Hematopoietic multipotent progenitor cell treated with erythropoietin and hydrocortisone succinate and interleukin-3 and kit ligand, for 6 days (in vitro differentiated cells): ENCODE measurements around the gene LIN37.

Experiments
- DNase-seq: peaks from one replicate; pipeline ENCODE4 v3.0.0-alpha.2; 2015

Gene LIN37

DNA sequence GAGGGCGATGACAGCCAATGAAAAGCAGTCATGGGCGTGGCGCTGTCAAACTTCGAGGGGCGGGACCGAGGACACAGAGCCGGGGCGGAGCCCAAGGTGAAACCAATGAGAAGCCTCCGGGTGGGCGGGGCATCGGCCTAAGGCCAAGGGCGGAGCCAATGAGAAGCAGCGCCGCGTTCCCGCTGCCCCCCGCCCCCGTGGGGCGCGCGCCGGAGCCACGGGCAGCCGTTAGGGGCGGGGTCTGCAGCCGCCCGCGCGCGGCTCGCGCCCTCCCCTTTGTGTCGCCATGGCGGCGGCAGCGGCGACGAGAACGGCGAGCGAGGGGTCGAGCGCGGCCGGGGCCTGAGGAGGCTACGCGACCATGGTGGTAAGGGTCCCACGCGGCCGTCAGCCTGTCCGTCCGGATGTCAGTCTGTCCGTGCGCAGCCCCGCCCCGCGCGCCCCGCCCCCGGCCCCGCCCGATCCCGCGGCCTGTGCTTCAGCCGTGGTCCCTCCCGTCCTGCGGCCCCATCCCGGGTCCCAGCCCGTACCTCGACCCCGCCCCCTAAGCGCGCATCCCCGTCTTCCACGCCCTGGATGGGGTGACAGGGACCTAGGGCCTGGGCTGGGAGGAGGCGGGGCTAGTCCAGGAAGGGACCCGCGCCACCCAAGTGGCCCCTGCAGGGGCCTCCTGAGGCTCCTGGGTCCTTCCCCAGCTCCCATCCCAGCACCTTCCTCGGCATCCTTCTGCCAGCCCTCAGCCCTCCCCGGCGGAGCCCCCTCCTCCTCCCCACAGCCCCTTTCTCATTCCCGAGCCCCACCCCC, 27.1 kb downstream of the LIN37 start, which contains the start of gene ARHGAP33:
Gene ARHGAP33 (plus strand): TSS at position 267 of the 804 bp plus-strand sequence. CDS start 95 bp downstream, at position 362.
- DNase-seq = peak; percentile 100

DNA sequence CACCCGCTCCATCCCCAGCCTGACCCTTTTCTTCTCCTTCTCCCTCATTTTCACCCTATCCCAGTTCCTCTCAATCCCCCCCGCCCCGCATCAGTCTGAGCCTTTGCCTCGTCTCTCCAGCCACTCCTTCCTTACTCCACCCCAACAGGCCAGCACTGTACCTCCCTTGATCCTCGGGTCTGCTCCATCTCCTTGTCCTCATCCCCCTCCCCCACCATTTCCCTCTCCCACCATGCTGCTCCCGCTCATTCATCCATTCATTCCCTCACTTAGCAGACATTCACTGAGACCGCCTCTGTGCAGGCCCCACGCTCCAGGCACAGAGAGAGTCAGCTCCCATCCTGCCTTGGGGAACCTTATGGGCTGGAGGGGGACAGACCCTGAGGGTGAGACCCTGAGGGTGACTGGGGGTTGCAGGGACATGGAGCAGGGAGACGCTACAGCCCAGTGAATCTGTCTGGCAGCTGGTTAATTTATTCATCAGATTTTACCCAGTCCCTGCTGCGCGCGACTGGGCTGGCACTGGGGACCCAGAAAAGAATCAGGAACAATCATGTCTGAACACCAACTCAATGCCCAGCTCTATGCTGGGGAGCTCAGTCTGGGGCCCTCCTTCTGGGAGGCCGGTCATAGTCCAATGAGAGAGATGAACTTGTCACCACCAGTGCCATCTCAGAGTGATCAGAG, 27.9 kb downstream of the LIN37 start:
- DNase-seq = no peak

DNA sequence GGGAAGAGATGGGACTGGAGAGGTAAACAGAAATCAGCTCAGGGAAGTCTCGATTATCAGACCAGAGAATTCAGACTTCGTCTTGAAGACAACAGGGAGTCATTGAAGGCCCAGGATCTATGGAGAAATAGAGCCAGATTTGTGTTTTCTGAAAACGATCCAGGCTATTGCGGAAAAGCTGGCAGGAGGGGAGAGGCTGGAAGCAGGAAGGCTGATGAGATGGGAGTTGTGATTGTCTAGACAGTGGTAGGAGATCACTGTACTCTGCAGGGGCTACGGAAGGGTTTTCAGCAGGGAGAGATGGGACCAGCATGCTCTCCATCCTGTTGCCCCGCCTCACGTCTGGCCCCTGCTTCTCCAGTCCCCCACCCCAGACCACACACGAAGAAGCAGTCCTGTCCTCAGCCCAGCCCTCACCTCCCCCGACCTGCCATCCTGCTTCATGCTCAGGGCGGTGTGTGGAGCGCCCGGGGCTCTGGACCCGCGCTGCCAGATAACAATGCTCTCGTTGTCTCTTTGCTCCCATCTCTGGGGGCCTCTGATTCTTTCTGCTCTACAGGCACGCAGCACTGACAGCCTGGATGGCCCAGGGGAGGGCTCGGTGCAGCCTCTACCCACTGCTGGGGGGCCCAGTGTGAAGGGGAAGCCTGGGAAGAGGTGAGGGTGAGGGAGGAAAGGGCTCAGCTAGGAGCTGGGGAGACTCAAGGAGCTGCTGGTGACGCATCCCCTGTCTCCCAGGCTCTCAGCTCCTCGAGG, 28.9 kb downstream of the LIN37 start:
- DNase-seq = no peak

DNA sequence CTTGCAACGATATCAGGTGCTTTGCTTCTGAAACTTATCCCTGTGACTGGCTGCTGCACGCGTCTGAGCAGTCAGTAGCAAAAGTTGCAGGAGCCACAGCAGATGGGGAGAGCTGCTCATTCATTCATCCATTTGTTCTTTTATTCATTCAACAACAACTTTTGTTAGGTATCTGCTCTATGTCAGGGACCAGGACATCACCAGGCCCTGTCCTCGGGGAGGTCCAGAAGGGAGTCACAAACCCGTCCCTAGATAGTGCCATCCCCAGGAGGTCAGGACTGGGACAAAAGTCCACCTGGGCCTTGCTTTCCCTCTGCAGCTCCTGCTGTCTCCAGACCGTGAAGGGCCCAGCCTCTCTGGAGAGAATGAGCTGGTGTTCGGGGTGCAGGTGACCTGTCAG, 29.6 kb downstream of the LIN37 start:
- no peak for DNase-seq

DNA sequence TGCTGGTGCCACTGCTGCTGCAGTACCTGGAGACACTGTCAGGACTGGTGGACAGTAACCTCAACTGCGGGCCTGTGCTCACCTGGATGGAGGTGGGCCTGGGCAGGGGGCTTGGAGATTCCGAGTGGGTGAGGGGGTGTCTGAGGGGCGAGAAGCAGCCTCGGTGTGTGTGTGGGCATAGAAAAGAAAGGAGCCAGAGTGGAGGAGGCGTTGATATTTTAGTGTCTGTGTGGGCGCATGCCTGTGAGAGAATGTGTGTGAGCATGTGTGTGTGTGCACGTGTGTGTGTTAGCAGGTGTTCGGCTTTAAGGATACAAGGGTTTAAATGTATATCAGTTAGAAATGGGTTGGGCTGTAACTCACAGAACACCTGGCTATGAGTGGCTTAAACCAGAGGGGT, 30.7 kb downstream of the LIN37 start:
- no peak for DNase-seq

DNA sequence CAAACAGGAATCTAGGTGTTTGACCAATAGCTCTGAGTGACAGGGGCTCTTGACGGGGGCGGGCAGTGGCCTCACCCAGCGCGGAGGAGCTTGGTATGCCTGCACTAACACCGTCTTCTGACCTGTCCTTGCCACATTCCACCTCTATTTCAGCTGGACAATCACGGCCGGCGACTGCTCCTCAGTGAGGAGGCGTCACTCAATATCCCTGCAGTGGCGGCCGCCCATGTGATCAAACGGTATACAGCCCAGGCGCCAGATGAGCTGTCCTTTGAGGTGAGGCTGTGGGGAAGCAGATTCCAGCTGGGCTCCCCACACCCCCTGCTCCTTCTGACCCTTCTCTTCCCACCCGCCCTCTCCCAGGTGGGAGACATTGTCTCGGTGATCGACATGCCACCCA, 31.7 kb downstream of the LIN37 start:
- no peak for DNase-seq

DNA sequence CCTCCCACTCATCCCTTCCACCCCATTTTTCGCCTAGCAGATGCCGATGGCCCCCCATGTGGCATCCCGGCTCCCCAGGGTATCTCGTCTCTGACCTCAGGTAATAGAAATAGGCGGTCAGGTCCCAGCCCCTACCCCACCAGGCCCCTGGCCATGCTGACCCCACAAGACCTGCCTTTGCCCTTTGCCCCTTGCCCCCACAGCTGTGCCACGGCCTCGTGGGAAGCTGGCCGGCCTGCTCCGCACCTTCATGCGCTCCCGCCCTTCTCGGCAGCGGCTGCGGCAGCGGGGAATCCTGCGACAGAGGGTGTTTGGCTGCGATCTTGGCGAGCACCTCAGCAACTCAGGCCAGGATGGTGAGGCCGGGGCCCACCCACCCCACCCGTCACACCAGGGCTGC, 32.3 kb downstream of the LIN37 start:
- no peak for DNase-seq

DNA sequence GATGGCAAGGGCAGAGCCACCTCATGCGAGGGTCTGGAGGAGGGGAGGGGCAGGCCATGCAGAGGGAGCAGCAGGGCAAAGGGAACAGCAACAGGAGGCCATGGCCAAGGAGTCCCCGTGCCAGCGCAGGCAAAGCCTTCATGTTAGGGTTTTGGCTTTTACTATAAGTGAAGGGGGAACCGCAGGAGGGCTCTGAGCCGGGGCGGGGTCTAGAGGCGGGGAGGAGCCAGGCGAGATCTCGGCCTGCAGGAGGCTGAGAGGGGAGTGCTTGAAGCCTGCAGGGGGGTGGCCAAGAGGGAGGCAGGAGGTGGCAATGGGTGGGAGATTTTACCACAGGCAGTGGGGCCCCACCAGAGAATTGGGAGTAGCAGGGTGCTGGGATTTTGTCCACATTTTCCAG, 33.3 kb downstream of the LIN37 start:
- no peak for DNase-seq

DNA sequence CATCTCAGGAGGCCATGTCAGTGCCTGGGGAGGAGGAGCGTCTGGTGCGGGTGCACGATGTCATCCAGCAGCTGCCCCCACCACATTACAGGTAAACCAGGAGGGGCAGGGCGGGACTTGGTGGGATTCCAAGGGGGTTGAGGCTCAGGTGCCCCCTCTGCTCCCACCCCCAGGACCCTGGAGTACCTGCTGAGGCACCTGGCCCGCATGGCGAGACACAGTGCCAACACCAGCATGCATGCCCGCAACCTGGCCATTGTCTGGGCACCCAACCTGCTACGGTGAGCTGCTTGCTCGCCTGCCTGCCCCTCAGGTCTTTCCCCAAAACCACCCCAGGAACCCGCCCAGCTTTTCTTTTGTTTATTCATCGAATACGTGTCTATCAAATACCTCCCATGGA, 34.2 kb downstream of the LIN37 start:
- DNase-seq = no peak

DNA sequence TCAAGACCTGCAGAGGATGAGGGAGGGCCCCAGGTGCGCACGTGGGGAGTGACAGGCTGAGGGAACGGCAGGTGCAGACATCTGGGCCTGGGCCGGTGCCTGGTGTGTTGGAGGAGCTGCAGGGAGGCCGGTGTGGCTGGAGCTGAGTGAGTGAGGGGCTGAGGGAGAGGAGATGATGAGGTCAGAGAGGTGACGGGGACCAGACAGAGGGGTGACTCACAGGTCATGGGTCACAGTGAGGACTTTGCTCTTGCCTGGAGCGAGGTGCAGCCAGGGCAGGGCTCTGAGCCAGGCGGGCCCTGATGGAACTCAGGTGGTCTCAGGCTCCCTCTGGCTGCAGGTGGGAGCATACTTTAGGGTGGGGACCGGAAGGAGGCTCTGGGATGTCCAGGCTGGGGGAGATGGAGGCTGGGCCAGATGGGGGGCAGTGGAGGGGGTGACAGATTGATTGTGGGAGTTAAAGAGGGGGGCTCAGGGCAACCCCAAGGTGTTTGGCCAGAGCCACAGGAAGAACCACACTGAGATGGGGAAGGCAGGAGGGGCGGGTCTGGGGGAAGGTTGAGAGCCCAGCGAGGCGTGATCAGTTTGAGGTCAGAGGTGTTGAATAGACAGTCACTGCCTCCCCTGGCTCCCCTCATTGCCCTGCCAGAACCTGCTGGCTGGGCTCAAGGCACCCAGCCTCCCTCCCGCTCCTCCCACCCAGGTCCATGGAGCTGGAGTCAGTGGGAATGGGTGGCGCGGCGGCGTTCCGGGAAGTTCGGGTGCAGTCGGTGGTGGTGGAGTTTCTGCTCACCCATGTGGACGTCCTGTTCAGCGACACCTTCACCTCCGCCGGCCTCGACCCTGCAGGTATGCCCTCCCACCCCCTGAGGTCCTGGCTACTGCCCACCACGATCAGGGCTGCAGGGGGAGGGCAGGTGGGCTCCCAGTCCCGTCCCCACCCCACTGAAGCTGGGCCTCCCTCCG, 35.4 kb downstream of the LIN37 start:
- no peak for DNase-seq

DNA sequence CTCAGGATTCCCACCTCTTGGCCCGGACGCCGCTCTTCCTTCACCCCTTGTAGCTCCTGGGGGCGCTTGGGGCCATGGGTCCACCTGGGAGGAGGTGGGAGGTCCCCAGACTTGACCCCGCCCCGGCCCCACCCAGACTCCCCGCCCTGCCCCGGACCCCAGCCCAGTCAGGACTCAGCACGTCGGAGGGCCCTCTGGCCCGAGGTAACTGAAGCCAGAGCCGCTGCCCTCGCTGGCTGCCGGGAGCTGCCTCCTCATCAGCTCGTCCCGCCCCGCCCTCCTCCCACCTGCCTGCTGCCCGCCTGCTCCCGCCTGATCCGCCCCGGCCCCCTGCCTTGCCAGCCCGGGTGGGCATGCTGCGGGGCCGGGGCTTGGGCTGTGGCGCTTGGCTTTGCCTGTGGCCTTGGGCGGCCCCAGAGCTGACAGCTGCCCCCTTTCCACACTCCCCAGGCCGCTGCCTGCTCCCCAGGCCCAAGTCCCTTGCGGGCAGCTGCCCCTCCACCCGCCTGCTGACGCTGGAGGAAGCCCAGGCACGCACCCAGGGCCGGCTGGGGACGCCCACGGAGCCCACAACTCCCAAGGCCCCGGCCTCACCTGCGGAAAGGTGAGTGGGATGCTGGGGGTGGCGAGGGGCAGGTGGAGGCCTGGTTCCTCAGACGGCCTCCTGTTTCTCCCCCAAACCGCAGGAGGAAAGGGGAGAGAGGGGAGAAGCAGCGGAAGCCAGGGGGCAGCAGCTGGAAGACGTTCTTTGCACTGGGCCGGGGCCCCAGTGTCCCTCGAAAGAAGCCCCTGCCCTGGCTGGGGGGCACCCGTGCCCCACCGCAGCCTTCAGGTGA, 36.3 kb downstream of the LIN37 start:
- no peak for DNase-seq

DNA sequence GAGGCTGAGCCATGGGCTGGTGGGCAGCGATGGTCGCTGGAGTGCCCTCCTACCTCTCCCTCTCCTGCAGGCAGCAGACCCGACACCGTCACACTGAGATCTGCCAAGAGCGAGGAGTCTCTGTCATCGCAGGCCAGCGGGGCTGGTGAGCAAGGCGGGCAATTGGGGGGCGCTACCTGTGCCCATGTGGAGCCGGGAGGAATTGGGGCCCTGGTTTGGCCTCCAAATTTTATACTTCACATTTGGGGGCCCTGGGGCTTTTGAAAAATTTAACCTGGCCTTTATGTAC, 36.9 kb downstream of the LIN37 start:
- DNase-seq = no peak

DNA sequence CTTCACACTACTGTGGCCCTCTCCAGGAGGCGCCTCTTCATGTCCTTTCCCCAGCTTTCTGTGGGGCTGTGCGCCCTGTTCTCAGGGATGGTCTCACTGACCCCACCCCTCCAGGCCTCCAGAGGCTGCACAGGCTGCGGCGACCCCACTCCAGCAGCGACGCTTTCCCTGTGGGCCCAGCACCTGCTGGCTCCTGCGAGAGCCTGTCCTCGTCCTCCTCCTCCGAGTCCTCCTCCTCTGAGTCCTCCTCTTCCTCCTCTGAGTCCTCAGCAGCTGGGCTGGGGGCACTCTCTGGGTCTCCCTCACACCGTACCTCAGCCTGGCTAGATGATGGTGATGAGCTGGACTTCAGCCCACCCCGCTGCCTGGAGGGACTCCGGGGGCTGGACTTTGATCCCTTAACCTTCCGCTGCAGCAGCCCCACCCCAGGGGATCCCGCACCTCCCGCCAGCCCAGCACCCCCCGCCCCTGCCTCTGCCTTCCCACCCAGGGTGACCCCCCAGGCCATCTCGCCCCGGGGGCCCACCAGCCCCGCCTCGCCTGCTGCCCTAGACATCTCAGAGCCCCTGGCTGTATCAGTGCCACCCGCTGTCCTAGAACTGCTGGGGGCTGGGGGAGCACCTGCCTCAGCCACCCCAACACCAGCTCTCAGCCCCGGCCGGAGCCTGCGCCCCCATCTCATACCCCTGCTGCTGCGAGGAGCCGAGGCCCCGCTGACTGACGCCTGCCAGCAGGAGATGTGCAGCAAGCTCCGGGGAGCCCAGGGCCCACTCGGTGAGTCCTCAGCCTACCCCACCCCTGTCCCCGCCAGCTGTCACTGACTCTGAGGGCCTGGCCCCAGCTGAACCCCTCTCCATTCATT, 38.2 kb downstream of the LIN37 start:
- DNase-seq = no peak

DNA sequence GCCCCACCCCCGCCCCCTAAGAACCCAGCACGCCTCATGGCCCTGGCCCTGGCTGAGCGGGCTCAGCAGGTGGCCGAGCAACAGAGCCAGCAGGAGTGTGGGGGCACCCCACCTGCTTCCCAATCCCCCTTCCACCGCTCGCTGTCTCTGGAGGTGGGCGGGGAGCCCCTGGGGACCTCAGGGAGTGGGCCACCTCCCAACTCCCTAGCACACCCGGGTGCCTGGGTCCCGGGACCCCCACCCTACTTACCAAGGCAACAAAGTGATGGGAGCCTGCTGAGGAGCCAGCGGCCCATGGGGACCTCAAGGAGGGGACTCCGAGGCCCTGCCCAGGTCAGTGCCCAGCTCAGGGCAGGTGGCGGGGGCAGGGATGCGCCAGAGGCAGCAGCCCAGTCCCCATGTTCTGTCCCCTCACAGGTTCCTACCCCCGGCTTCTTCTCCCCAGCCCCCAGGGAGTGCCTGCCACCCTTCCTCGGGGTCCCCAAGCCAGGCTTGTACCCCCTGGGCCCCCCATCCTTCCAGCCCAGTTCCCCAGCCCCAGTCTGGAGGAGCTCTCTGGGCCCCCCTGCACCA, 38.9 kb downstream of the LIN37 start:
- no peak for DNase-seq

DNA sequence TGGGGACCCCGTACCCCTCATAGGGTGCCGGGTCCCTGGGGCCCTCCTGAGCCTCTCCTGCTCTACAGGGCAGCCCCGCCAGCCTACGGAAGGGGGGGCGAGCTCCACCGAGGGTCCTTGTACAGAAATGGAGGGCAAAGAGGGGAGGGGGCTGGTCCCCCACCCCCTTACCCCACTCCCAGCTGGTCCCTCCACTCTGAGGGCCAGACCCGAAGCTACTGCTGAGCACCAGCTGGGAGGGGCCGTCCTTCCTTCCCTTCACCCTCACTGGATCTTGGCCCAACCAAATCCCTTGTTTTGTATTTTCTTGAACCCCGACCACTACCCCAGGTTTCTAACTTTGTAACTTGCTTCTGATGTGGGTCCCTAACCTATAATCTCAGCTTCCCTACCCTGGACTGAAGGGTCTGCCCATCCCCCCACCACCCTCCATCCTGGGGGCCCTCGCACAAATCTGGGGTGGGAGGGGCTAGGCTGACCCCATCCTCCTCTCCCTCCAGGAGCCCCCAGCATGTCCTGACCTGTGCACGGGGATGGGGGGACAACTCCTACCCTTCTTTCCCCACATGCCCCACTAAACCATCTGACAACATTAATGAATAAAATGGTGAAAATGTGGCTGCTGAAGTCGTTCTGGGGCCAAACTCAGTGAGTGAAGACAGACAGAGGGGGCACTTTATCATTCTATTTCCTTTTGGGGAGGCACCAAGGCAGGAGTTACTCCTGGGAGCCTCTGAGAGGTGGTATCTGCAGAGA, 40.0 kb downstream of the LIN37 start:
- DNase-seq = no peak

DNA sequence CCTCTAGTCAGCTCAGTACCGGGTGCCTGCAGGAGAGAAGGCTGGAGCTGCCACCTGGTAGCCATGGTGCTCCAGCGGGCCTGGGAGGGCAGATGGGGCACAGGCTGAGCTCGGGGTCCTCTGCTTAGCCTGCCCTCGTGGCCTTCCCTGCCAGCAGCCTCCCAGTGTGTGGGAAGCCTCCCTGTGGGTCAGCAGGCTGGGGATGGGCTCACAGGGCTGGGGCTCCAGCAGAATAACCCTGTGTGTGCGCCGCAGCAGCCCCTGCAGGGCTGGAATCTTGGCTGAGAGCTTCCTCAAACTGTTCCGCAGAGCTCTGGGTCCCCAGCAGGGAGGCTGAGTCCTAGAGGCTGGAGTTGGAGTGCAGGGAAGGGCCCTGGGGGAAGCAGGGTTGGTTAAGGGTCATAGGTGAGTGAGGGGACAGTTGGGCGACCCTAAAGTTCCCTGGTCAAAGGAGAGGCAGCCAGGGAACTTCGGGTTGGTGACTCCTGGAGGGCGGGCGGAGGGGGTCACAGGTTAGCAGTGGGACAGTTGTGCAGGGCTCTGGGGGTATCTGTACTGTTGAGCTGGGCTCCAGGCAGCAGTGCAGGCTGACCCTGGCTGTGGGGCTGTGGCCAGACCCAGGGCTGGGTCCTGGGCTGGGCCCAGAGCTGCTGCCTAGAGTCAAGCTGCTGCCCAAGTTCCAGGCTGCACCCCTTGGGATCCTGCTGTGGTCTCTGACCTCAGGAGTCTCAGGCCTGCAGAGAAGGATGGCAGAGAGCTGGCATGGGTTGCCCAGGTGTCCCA, 41.0 kb downstream of the LIN37 start:
- DNase-seq = no peak

DNA sequence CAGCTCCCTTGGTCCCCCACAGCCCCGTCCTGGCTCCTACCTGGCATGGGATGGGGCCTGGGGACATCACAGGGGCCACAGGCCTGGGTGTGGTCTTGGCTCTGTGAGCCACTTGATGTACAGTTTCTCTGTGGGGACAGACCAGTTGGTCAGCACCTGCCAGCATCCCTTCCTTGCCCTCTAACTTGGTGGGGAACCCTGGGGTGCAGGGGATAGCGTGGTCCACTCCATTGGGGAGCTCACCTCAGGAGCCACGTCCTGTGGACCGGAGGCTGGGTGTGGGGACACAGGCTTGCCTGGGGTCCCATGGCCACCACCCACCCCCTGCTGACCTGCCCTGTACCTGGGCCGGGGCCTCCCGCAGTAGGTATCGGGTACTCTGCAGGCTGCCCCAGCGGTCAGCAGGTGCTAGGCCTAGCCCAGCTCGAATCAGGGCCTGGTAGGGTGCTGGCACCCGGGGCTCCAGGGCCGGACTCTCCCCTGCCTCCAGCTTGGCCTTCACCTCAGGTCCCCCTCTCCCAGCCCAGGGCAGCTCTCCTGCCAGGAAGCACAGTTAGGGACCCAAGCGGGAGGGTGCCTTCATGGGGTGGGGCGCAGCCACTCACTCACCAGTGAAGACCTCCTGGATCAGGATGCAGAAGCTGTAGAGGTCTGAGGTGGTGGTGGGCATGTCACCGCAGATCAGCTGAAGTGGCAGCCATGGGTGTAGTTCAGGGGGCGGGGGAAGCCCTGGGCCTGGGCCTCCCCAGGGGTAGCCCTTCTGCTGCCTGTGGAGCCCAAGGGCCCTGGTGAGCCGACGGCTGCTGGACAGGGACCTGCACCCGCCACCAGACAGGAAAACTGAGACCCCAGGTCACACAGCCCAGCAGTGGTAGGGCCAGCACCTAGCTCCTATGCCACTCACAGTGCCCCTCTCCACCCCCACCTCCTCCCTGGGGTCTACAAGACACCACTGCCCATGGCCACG, 41.9 kb downstream of the LIN37 start:
- DNase-seq = no peak
